ENCODE results near the gene REC8. TPM values are rescaled to one million over a fixed set of nuclear protein-coding genes. Genes with fewer than 3 reads are reported as not detected.
A peak's percentile ranks its signal among the peaks of the same experiment; 100 is the strongest.

The REC8 gene
- total and polyA plus RNA-seq, 2 of the 13 experiments (the other 11 are each of a cell fraction or from before 2014, with no cell fraction given), result 3.4 to 14.7 TPM

DNA sequence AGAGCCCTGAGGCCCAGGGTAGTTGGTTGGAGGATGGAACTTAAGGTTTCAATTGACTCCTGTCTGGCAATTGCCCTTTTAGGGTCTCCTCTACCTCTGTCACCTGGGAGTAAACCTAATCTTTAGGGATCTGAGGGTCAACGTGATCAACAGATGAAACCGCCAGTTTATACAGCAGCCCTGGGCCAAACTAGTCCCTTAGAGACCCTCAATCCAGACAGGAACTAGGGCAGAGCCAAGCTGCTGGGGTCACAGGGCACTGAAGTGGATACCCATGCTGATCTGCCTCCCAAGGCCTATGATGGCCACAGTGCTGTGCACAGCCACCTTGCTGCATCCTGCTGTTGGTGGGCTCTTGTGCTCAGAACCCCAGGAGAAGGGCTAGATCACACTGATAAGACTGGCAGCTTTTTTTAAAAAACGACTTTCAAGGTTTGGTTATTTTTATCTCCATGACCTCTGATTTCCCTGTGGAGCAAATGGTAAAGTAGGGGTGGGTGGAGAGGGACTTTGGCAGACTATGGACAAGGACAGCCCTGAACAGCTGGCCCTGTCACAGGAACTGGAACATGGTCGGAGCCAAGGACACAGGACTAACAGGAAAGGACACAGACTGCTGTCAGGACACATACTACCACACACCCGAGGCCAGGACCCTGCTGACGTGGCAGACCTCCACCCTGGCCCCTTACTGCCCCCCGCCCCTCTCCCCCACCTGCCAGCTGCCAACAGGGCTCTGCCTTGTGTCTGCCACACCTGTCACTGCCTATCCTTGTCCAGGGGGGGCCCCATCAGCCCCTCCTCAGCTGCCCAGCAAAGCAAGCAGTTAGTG is 40.9 kb upstream of the REC8 start (continued):
- no peak for TF ChIP-seq CHD2 (IDR thresholded peaks at IDR 0.05; ENCODE audit: low read depth, low read length)
- TF ChIP-seq ZBTB42 (CRISPR knock-in tag; IDR thresholded peaks at IDR 0.05), result no peak
- TF ChIP-seq, protein P1, sequence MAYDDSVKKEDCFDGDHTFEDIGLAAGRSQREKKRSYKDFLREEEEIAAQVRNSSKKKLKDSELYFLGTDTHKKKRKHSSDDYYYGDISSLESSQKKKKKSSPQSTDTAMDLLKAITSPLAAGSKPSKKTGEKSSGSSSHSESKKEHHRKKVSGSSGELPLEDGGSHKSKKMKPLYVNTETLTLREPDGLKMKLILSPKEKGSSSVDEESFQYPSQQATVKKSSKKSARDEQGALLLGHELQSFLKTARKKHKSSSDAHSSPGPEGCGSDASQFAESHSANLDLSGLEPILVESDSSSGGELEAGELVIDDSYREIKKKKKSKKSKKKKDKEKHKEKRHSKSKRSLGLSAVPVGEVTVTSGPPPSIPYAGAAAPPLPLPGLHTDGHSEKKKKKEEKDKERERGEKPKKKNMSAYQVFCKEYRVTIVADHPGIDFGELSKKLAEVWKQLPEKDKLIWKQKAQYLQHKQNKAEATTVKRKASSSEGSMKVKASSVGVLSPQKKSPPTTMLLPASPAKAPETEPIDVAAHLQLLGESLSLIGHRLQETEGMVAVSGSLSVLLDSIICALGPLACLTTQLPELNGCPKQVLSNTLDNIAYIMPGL (CRISPR knock-in tag; IDR thresholded peaks at IDR 0.05; ENCODE audit: borderline replicate concordance in 1 of 2, low read depth in 1 of 2), result no peak; a peak in 1 of 4 replicates
- peak; percentile 37 for TF ChIP-seq ZNF781 (CRISPR knock-in tag; IDR thresholded peaks at IDR 0.05; ENCODE audit: borderline replicate concordance, not compliant biosample characterization)
- TF ChIP-seq CBX2 (IDR thresholded peaks at IDR 0.05; ENCODE audit: low read depth, low read length), result no peak
- TF ChIP-seq CBX2 (CRISPR knock-in tag; IDR thresholded peaks at IDR 0.05; ENCODE audit: low read depth), result peak; percentile 58; the same call in 1 of the 2 replicates
- TF ChIP-seq ZNF430 (CRISPR knock-in tag; IDR thresholded peaks at IDR 0.05), result peak; percentile 82
- TF ChIP-seq ATAD3A (CRISPR knock-in tag; IDR thresholded peaks at IDR 0.05), result no peak
- TF ChIP-seq NFYB (CRISPR knock-in tag; IDR thresholded peaks at IDR 0.05), result no peak
- TF ChIP-seq ZNF143 (CRISPR knock-in tag; IDR thresholded peaks at IDR 0.05), result no peak
- peak; percentile 29; the same call in 1 of the 2 replicates for TF ChIP-seq THAP11 (CRISPR knock-in tag; IDR thresholded peaks at IDR 0.05)
- peak; percentile 83 for TF ChIP-seq ZBTB7A (CRISPR knock-in tag; IDR thresholded peaks at IDR 0.05)
- TF ChIP-seq STAG1 (CRISPR knock-in tag; IDR thresholded peaks at IDR 0.05), result no peak
- TF ChIP-seq, protein P2, sequence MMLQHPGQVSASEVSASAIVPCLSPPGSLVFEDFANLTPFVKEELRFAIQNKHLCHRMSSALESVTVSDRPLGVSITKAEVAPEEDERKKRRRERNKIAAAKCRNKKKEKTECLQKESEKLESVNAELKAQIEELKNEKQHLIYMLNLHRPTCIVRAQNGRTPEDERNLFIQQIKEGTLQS (CRISPR knock-in tag; IDR thresholded peaks at IDR 0.05), result no peak
- no peak for TF ChIP-seq SETDB1 (CRISPR knock-in tag; IDR thresholded peaks at IDR 0.05; ENCODE audit: borderline replicate concordance)
- TF ChIP-seq, protein P3, sequence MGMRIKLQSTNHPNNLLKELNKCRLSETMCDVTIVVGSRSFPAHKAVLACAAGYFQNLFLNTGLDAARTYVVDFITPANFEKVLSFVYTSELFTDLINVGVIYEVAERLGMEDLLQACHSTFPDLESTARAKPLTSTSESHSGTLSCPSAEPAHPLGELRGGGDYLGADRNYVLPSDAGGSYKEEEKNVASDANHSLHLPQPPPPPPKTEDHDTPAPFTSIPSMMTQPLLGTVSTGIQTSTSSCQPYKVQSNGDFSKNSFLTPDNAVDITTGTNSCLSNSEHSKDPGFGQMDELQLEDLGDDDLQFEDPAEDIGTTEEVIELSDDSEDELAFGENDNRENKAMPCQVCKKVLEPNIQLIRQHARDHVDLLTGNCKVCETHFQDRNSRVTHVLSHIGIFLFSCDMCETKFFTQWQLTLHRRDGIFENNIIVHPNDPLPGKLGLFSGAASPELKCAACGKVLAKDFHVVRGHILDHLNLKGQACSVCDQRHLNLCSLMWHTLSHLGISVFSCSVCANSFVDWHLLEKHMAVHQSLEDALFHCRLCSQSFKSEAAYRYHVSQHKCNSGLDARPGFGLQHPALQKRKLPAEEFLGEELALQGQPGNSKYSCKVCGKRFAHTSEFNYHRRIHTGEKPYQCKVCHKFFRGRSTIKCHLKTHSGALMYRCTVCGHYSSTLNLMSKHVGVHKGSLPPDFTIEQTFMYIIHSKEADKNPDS (CRISPR knock-in tag; IDR thresholded peaks at IDR 0.05), result peak; percentile 62; the same call in 1 of the 2 replicates
- TF ChIP-seq RFXAP (CRISPR knock-in tag; IDR thresholded peaks at IDR 0.05; ENCODE audit: borderline replicate concordance), result no peak
- TF ChIP-seq, protein P4, sequence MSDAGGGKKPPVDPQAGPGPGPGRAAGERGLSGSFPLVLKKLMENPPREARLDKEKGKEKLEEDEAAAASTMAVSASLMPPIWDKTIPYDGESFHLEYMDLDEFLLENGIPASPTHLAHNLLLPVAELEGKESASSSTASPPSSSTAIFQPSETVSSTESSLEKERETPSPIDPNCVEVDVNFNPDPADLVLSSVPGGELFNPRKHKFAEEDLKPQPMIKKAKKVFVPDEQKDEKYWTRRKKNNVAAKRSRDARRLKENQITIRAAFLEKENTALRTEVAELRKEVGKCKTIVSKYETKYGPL (CRISPR knock-in tag; IDR thresholded peaks at IDR 0.05), result no peak
- 0 out of 2 replicates have a peak, but pooled peaks have one; percentile 34 for TF ChIP-seq PCBP1 (IDR thresholded peaks at IDR 0.05; ENCODE audit: borderline replicate concordance, low read depth, low read length)
- no peak for TF ChIP-seq POLR2AphosphoS5 (IDR thresholded peaks at IDR 0.05; ENCODE audit: low read depth, low read length)
- peak; percentile 32; the same call in 1 of the 2 replicates for TF ChIP-seq SMAD1 (CRISPR knock-in tag; IDR thresholded peaks at IDR 0.05; ENCODE audit: borderline replicate concordance, low read depth)
- TF ChIP-seq ZNF546 (CRISPR knock-in tag; conservative IDR thresholded peaks at IDR 0.05), result 0 out of 2 replicates have a peak, but pooled peaks have one; percentile 48
- no peak for TF ChIP-seq POLR2G (IDR thresholded peaks at IDR 0.05; ENCODE audit: low read depth, low read length)
- TF ChIP-seq SNRNP70 (IDR thresholded peaks at IDR 0.05; ENCODE audit: low read depth, low read length), result no peak
- TF ChIP-seq ISX (CRISPR knock-in tag; conservative IDR thresholded peaks at IDR 0.05), result no peak
- TF ChIP-seq ZNF644 (CRISPR knock-in tag; IDR thresholded peaks at IDR 0.05; ENCODE audit: low read depth), result peak; percentile 59

Measured in HepG2 (cell line).